Osteocyte (in vitro differentiated cells): ENCODE data around the gene IER5. TPM values are rescaled to one million over a fixed set of nuclear protein-coding genes. Genes with fewer than 3 reads are reported as not detected.

Source experiments
- DNase-seq: peaks from one replicate; pipeline ENCODE4 v3.0.0; 2021; ENCODE audit warnings: mixed read lengths; ENCODE audit not compliant: unreplicated experiment; ENCODE audit errors: extremely low spot score
- H3K27ac Mint-ChIP-seq: one replicate; pipeline ENCODE4 v1.8.0; 2021; ENCODE audit warnings: mild to moderate bottlenecking, mixed read lengths; ENCODE audit not compliant: unreplicated experiment
- H3K27me3 Mint-ChIP-seq: one replicate; pipeline ENCODE4 v1.8.0; 2021; ENCODE audit warnings: mixed read lengths; ENCODE audit not compliant: unreplicated experiment
- H3K36me3 Mint-ChIP-seq: one replicate; pipeline ENCODE4 v1.8.0; 2021; ENCODE audit warnings: mixed read lengths; ENCODE audit not compliant: unreplicated experiment
- H3K4me1 Mint-ChIP-seq: one replicate; pipeline ENCODE4 v1.8.0; 2021; ENCODE audit warnings: mixed read lengths; ENCODE audit not compliant: unreplicated experiment
- H3K4me3 Mint-ChIP-seq: one replicate; pipeline ENCODE4 v1.8.0; 2021; ENCODE audit warnings: mild to moderate bottlenecking, moderate library complexity, mixed read lengths; ENCODE audit not compliant: unreplicated experiment
- H3K9me3 Mint-ChIP-seq: one replicate; pipeline ENCODE4 v1.8.0; 2021; ENCODE audit warnings: mixed read lengths; ENCODE audit not compliant: unreplicated experiment
- total RNA-seq: library from RNA; stranded (reverse); gene quantifications from 2 replicates; pipeline ENCODE4 v1.2.1, GENCODE V29; 2021
- TF ChIP-seq, protein P1 (sequence below): fragments of 200-600 bp; sonication (generic); IDR thresholded peaks from 2 replicates; pipeline ENCODE4 v1.5.0; 2021; ENCODE audit warnings: antibody characterized with exemption, mild to moderate bottlenecking, moderate library complexity

Gene IER5
- total RNA-seq, 1 donor from 2014 or later, result 29.8 TPM

DNA sequence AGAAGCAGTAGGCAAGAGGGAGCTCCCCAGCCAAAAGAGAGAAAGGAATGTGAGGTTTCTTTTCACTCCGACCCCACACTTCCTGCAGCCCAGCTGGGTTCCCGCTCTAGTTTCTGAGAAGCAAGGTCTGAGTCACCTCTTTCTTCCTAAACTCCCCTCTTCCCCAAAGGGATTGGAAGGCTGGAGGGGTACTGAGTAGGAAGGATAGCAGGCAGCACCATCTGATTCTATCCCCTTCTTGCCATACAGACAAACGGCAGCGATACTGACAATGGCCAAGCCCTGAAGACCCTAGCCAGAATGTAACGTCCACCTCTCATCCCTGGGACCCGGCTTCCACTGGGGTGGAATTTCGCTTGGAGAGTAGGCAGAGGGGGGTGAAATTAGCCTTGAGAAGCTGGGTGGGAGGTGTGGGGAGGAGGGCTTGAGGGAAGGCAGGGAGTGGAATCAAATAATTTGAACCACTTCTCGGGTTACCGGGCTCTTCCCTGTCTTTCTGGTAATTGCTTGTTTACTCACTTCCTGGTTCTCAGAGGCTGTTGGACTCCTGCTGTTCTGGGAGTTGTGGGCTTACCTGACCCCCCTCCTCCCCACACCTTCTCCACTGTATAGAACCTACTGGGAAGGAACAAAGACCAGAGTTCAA, 13.2 kb downstream of the IER5 start:
- peaks cover 85% of the 10 kb centered on the region for H3K4me1 Mint-ChIP-seq
- H3K27me3 Mint-ChIP-seq, result no peaks in the 10 kb centered on the region
- H3K9me3 Mint-ChIP-seq, result no peaks in the 10 kb centered on the region
- TF ChIP-seq, protein P1, sequence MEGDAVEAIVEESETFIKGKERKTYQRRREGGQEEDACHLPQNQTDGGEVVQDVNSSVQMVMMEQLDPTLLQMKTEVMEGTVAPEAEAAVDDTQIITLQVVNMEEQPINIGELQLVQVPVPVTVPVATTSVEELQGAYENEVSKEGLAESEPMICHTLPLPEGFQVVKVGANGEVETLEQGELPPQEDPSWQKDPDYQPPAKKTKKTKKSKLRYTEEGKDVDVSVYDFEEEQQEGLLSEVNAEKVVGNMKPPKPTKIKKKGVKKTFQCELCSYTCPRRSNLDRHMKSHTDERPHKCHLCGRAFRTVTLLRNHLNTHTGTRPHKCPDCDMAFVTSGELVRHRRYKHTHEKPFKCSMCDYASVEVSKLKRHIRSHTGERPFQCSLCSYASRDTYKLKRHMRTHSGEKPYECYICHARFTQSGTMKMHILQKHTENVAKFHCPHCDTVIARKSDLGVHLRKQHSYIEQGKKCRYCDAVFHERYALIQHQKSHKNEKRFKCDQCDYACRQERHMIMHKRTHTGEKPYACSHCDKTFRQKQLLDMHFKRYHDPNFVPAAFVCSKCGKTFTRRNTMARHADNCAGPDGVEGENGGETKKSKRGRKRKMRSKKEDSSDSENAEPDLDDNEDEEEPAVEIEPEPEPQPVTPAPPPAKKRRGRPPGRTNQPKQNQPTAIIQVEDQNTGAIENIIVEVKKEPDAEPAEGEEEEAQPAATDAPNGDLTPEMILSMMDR, result no peak
- DNase-seq, result no peak
- H3K4me3 Mint-ChIP-seq, result peak overlapping the region; percentile 44
- H3K36me3 Mint-ChIP-seq, result no peaks in the 10 kb centered on the region
- H3K27ac Mint-ChIP-seq, result peak overlapping the region; percentile 92

DNA sequence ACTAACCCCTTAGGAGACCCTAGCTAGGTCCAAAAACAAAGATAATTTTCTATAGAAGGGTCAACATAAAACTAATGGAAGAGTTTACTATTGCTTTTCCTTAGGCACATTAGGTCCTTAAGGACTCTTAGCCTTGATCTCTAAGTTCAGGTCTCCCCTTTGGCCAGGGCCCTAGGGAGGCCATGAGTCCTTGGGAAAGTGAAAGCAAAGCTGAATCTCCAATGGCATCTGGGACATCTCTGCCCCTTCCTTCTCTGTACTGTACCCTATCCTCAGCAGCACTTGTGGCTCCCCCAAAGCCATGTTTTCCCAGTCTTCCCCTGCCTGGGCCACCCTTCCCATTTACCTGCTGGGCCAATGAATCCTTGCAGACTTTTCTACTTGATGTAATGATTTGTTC, 14.3 kb downstream of the IER5 start:
- TF ChIP-seq, protein P1, result no peak
- Mint-ChIP-seq H3K4me1 (peaks cover 77% of the 10 kb centered on the region), H3K27me3 (no peaks in the 10 kb centered on the region), H3K36me3 (no peaks in the 10 kb centered on the region), H3K9me3 (no peaks in the 10 kb centered on the region), H3K4me3 (no peak overlapping the region), H3K27ac (peak overlapping the region; percentile 92)
- DNase-seq, result no peak

DNA sequence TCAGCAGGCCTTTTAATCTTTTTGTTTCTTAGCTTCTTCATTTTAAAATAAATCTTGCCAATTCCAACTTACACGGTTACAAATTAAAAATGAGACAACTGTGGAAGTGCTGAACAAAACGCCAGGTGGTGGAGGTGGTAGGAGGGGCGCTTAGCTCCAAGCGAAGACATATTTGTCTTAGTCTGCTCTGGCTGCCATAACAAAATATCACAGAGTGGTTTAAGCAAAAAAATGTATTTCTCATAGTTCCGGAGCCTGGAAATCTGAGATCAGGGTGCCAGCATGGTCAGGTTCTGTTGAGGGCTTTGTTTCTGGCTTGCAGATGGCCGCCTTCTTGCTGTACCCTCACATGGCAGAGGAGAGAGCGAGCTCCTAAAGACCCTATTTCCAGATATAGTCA, 14.9 kb downstream of the IER5 start:
- Mint-ChIP-seq H3K4me3 (no peak overlapping the region), H3K36me3 (no peaks in the 10 kb centered on the region), H3K9me3 (no peaks in the 10 kb centered on the region), H3K27me3 (no peaks in the 10 kb centered on the region), H3K27ac (peak overlapping the region; percentile 92), H3K4me1 (peaks cover 72% of the 10 kb centered on the region)
- TF ChIP-seq, protein P1, result no peak
- no peak for DNase-seq

DNA sequence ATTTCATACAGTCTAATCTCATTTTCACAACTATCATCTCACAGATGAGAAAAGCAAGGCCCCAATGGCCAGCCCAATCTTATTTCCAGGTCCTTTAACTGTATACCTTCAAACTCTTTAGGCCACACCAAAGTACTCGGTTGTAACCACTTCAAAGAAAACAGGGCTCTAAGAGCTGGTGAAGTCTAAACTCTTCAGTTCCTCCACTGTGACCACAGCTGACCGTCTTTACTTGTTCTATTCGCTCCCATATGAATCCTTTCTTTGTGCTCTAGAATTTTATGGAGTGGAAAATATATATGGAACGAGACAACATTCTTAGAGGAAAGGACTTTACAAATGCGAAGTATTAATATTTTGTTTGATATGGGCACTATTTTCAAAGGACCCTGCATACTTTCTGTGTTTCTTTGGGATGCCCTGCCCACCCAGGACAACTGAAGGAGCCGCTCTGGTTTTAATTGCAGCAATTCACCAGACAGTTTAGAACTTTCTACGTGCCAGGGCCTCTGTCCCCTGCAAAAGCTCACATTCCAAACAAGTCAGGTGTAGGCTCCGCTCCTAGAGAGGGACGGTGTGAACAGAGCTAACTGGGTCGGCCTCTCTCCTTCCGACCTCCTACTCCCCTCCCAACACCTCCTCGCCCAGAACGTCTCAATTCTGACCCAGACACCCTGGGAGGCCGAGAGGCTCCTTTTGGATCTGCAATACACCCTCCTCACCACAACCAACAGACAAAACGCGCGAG, 15.7 kb downstream of the IER5 start:
- Mint-ChIP-seq H3K9me3 (no peaks in the 10 kb centered on the region), H3K27ac (peak overlapping the region; percentile 92), H3K27me3 (no peaks in the 10 kb centered on the region), H3K4me3 (peak overlapping the region; percentile 83), H3K4me1 (peaks cover 67% of the 10 kb centered on the region), H3K36me3 (no peaks in the 10 kb centered on the region)
- DNase-seq, result no peak
- TF ChIP-seq, protein P1, result no peak

DNA sequence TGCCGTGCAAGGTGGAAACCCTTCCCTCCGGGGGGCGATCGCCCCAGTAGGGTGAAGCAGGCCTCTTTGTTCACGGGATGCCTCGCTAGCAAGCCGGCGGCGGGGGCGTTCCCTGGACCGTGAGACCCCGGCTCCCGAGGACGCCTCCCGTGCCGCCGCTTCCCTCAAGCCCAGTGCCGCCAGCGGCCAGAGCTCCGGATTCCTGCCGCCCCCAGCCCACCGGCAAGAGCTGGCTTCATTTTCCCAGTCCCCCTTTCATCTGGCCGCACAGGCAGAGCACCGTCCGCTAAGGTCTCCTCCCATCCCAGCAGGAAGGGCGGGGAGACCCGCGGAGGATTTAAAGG, 16.3 kb downstream of the IER5 start:
- no peaks in the 10 kb centered on the region for H3K36me3 Mint-ChIP-seq
- no peaks in the 10 kb centered on the region for H3K9me3 Mint-ChIP-seq
- peaks cover 67% of the 10 kb centered on the region for H3K4me1 Mint-ChIP-seq
- peak; percentile 87 for DNase-seq
- peak overlapping the region; percentile 92 for H3K27ac Mint-ChIP-seq
- H3K27me3 Mint-ChIP-seq, result no peaks in the 10 kb centered on the region
- TF ChIP-seq, protein P1, result peak; percentile 20
- H3K4me3 Mint-ChIP-seq, result peak overlapping the region; percentile 83
